Activated T-cell treated with anti-CD3 and anti-CD28 coated beads, Interleukin-2, amount 50 U/mL, for 24 hours (primary cell): ENCODE data around the gene MYL9.
"Not testable (repeated sequence)": the region's sequence is repeated elsewhere in the genome, so short reads cannot be mapped to it uniquely, and the experiment has no call there.

Experiments used
- DNase-seq: peaks from one replicate; pipeline ENCODE4 v3.0.0-alpha.2; 2020
- H3K27ac Mint-ChIP-seq: 2 replicates; pipeline ENCODE4 v1.8.0; 2020; ENCODE audit warnings: mild to moderate bottlenecking, mixed read lengths
- H3K27me3 Mint-ChIP-seq: 2 replicates; pipeline ENCODE4 v1.8.0; 2020; ENCODE audit warnings: mixed read lengths
- H3K36me3 Mint-ChIP-seq: 2 replicates; pipeline ENCODE4 v1.8.0; 2020; ENCODE audit warnings: low read depth, mixed read lengths
- H3K4me1 Mint-ChIP-seq: 2 replicates; pipeline ENCODE4 v1.8.0; 2020; ENCODE audit warnings: low read depth, mixed read lengths
- H3K4me3 Mint-ChIP-seq: 2 replicates; pipeline ENCODE4 v1.8.0; 2020; ENCODE audit warnings: mild to moderate bottlenecking, moderate library complexity, mixed read lengths
- H3K9me3 Mint-ChIP-seq: 2 replicates; pipeline ENCODE4 v1.8.0; 2020; ENCODE audit warnings: mixed read lengths

Gene MYL9

GRCh38 chr20:36550790-36551299 lies 9.5 kb downstream of the MYL9 start:
- Mint-ChIP-seq H3K4me1 (peaks cover 1% of the 10 kb centered on the region), H3K4me3 (no peak overlapping the region), H3K9me3 (no peaks in the 10 kb centered on the region), H3K36me3 (no peaks in the 10 kb centered on the region), H3K27ac (no peak overlapping the region), H3K27me3 (no peaks in the 10 kb centered on the region)
- DNase-seq = no peak

DNA sequence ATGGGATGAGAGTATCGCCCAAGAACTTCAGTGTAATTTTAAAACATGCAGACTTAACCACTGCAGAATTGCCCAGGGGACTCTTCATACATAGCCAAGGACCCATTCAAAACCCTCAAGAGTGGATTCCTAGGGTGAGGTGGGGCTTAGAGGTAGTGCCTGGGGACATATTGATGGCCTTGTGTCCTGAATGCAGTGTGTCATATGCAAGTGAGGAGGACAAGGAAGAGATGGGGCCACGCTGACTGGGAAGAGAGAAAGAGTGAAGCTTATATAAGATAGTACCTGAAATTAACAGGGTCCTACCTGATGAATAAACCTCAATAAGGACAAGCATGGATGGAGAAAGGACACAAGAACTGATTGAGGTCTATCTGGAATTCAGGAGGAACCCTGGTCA lies 13.9 kb downstream of the MYL9 start:
- DNase-seq = no peak
- H3K27me3 Mint-ChIP-seq = no peaks in the 10 kb centered on the region
- no peaks in the 10 kb centered on the region for H3K36me3 Mint-ChIP-seq
- H3K4me3 Mint-ChIP-seq = no peak overlapping the region
- H3K4me1 Mint-ChIP-seq = peaks cover 8% of the 10 kb centered on the region
- no peak overlapping the region for H3K27ac Mint-ChIP-seq
- no peaks in the 10 kb centered on the region for H3K9me3 Mint-ChIP-seq

DNA sequence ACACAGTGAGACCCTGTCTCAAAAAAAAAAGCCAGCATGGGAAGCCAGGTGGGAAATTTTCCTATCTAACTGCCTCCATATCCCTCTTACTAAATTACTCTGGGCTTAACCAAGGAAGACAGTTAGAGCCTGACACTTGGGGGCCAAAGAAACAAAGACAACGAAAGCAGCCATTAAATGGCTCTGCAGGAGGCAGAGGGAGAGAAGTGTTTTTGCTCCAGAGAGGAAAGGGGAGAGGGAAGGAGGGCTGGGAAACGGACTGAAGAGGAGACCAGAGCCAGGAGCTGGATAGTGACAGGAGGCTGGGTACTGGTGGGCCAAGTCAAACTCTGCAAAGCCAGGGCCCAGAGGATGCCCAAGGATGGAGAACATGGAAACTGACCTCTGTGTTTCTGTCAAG lies 21.4 kb downstream of the MYL9 start:
- Mint-ChIP-seq H3K27me3 (no peaks in the 10 kb centered on the region), H3K27ac (no peak overlapping the region), H3K4me3 (no peak overlapping the region), H3K36me3 (peaks cover 3% of the 10 kb centered on the region), H3K4me1 (peaks cover 3% of the 10 kb centered on the region), H3K9me3 (peaks cover 5% of the 10 kb centered on the region)
- DNase-seq = no peak

GRCh38 chr20:36563374-36563773 lies 22.1 kb downstream of the MYL9 start:
- H3K4me3 Mint-ChIP-seq = no peak overlapping the region
- H3K4me1 Mint-ChIP-seq = peaks cover 3% of the 10 kb centered on the region
- no peaks in the 10 kb centered on the region for H3K27me3 Mint-ChIP-seq
- no peak overlapping the region for H3K27ac Mint-ChIP-seq
- no peak for DNase-seq
- peaks cover 5% of the 10 kb centered on the region for H3K9me3 Mint-ChIP-seq
- peaks cover 3% of the 10 kb centered on the region for H3K36me3 Mint-ChIP-seq

GRCh38 chr20:36564078-36564725 lies 22.9 kb downstream of the MYL9 start:
- not testable (repeated sequence) for H3K27ac Mint-ChIP-seq, H3K4me3 Mint-ChIP-seq

DNA sequence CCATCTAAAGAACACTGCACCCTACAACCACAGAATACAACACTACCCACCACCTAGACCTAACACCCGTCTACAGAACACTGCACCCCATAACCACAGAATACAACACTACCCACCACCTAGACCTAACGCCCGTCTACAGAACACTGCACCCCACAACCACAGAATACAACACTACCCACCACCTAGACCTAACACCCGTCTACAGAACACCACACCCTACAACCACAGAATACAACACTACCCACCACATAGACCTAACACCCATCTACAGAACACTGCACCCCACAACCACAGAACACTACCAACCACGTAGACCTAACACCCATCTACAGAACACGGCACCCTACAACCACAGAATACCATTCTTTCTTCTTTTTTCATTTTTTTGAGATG lies 23.4 kb downstream of the MYL9 start:
- not testable (repeated sequence) for H3K27ac Mint-ChIP-seq, H3K27me3 Mint-ChIP-seq, H3K4me1 Mint-ChIP-seq, DNase-seq, H3K9me3 Mint-ChIP-seq, H3K4me3 Mint-ChIP-seq, H3K36me3 Mint-ChIP-seq

More at GRCh38 chr20:36564078-36564725, 22.9 kb downstream of the MYL9 start:
- H3K36me3 Mint-ChIP-seq, DNase-seq, H3K27me3 Mint-ChIP-seq, H3K9me3 Mint-ChIP-seq, H3K4me1 Mint-ChIP-seq: not testable (repeated sequence)

GRCh38 chr20:36565520-36565919 lies 24.2 kb downstream of the MYL9 start:
- peaks cover 5% of the 10 kb centered on the region for H3K9me3 Mint-ChIP-seq

GRCh38 chr20:36569847-36570429 lies 28.6 kb downstream of the MYL9 start:
- peaks cover 22% of the 10 kb centered on the region for H3K4me1 Mint-ChIP-seq
- peaks cover 6% of the 10 kb centered on the region for H3K36me3 Mint-ChIP-seq
- DNase-seq = no peak
- H3K4me3 Mint-ChIP-seq = no peak overlapping the region
- no peak overlapping the region for H3K27ac Mint-ChIP-seq
- H3K9me3 Mint-ChIP-seq = peaks cover 2% of the 10 kb centered on the region
- no peaks in the 10 kb centered on the region for H3K27me3 Mint-ChIP-seq

More at GRCh38 chr20:36565520-36565919, 24.2 kb downstream of the MYL9 start:
- H3K27me3 Mint-ChIP-seq = no peaks in the 10 kb centered on the region
- DNase-seq = no peak
- H3K4me3 Mint-ChIP-seq = no peak overlapping the region
- peaks cover 3% of the 10 kb centered on the region for H3K36me3 Mint-ChIP-seq
- H3K4me1 Mint-ChIP-seq = peaks cover 3% of the 10 kb centered on the region
- H3K27ac Mint-ChIP-seq = no peak overlapping the region

DNA sequence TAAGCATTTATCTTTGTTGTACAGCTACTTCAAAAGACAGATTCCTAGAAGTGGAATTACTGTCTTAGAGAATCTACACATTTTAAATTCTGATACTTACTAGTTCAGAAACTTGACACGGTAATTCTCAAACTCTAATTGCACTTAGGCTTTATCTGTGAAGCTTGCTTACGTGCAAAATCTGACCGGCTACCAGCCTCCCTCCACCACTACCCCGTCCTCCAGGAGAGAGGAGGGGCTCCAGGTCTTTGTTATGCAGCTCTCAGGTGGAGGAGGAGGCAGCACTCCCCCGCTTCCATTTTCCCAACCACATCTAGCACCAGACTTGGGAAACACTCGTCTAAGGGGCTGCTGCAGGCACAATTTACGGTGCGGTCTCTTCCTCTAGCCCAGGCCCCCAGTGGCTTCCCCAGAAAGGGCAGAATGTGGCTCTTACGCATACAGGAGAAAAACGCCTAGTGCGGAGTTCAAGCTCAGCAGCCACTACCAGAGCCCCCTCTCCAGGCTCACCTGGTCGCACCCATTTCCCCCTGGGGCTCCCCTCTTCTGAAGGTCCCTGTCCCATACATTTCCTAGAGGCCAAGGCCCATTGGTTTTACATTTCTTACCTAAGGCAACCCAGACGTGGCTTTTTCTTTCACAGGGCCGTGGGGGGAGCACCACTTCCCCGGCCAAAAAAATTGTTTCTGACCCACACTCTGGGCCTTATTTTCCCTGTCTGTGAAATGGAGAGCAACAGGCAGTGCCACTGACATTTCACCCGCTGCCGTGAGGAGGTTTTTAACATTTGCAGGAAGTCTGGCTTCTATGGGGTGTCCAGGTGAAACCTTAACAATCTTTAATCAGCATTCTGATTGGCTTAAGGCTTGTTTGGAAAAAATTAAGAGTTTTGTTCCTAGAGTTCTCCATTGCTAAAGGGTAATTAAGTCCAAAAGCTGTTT lies 30.5 kb downstream of the MYL9 start:
- Mint-ChIP-seq H3K27me3 (no peaks in the 10 kb centered on the region), H3K4me3 (peak overlapping the region; percentile 86), H3K36me3 (peaks cover 23% of the 10 kb centered on the region), H3K4me1 (peaks cover 39% of the 10 kb centered on the region), H3K9me3 (no peaks in the 10 kb centered on the region), H3K27ac (peak overlapping the region; percentile 99)
- DNase-seq = no peak

DNA sequence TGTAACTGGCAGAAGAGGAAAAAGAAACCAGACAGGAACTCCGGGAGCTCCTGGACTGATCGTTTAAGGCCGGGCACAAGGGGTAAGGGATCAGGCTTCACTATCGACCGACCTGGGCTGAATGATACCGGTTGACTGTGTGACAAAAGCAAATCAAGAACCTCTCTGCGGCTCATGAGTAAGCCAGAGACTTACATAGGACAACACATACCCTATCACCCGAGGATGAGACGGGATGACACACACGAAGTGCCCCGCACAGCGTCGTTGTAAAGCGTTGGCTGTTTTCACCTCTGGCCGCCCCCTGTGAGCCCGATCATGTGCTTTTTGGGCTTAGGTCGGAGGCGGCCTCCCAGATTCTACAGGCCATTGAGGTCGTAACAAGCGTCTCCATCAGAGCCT lies 31.4 kb downstream of the MYL9 start:
- Mint-ChIP-seq H3K36me3 (peaks cover 27% of the 10 kb centered on the region), H3K4me3 (peak overlapping the region; percentile 86), H3K27ac (peak overlapping the region; percentile 99), H3K9me3 (no peaks in the 10 kb centered on the region), H3K27me3 (no peaks in the 10 kb centered on the region), H3K4me1 (peaks cover 39% of the 10 kb centered on the region)
- DNase-seq = no peak

DNA sequence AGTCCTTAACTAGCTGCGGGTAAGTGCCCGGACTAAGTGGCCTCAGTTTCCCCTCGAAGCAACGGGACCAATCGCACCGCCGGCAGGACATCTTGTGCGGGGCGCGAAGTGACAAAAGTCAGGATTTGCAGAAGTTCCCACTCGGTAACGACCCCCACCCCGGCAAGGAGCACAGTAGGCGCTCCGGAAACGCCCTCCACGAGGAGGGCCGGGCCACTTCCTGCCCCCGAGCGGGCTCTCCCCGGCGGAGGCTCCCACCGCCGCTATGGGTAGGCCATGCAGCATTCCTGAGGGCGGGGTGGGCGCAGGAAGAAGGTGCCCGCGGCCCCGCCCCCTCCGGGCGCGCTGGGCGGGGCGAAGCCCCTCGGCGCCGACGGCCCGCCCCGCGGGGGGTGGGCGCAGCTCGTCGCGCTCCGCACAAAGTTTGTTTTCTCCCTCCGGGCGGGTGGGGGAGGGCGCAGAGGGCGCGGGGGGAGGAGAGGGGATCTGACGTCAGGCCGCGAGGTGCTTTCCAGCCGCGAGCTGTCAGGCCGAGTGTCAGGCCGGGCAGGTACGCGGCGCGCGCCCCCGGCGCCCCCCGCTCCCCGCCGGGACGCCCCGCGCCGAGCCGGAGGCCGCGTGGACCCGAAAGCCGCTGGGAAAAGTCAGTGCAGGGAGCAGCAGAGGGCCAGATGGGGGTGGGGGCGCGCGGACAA lies 31.9 kb downstream of the MYL9 start, which contains the start of gene TGIF2:
Gene TGIF2, plus strand, starts transcription at position 495 of the 695 bp plus-strand sequence. CDS start 5,178 bp downstream, outside the sequence.
- no peaks in the 10 kb centered on the region for H3K9me3 Mint-ChIP-seq

DNA sequence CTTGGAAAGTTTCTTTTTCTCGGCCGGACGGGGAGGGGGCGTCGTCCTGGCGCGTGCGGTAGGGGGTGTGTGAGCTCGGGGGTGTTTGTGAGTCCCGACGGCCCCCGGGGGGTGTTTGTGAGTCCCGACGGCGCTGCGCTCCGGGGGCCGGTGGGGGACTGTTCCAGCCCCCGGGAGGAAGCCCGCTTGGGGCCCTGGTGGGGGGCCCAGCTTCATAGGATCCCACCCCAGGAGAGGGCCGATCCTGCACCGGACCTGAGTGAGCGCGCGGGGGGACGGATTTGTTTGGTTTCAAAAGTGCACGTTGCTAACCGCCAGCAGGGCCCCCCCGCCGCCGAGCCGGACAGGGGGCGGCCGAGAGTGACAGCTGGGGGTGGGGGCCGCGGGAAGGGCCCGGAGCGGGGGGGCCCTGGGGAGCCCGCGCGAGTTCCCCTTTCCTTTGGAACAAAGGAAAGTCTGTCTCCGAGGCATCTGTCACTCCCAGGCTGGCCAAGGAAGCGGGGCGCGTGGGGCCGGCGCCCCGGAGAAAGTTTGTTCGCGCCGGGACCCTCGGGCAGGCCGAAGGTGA lies 32.6 kb downstream of the MYL9 start:
- peak; percentile 63 for DNase-seq
- Mint-ChIP-seq H3K9me3 (no peaks in the 10 kb centered on the region), H3K36me3 (peaks cover 39% of the 10 kb centered on the region), H3K27ac (peak overlapping the region; percentile 75), H3K27me3 (no peaks in the 10 kb centered on the region), H3K4me3 (peak overlapping the region; percentile 89), H3K4me1 (peaks cover 44% of the 10 kb centered on the region)

More for the DNA sequence above, 31.9 kb downstream of the MYL9 start, which contains the start of gene TGIF2:
- Mint-ChIP-seq H3K4me3 (peak within 1 kb of the TSS; percentile 89), H3K27me3 (no peaks in the 10 kb centered on the region), H3K27ac (peak within 1 kb of the TSS; percentile 99), H3K4me1 (peaks cover 39% of the 10 kb centered on the region), H3K36me3 (peaks cover 33% of the 10 kb centered on the region)
- peak; percentile 93 for DNase-seq

GRCh38 chr20:36574366-36575135 lies 33.2 kb downstream of the MYL9 start:
- H3K9me3 Mint-ChIP-seq = no peaks in the 10 kb centered on the region
- H3K27ac Mint-ChIP-seq = peak overlapping the region; percentile 94
- no peaks in the 10 kb centered on the region for H3K27me3 Mint-ChIP-seq
- H3K36me3 Mint-ChIP-seq = peaks cover 46% of the 10 kb centered on the region
- peak overlapping the region; percentile 89 for H3K4me3 Mint-ChIP-seq
- peak; percentile 71 for DNase-seq
- peaks cover 45% of the 10 kb centered on the region for H3K4me1 Mint-ChIP-seq
